DLD1 (cell line): ENCODE measurements around the gene ST8SIA6.

Experiments
- in situ Hi-C: cut with HindIII; loops from 2 replicates; pipeline ENCODE4 v1.10.0; 2017; ENCODE audit warnings: low sequenced_read_pairs

Gene ST8SIA6

GRCh38 chr10:17394854-17395253 lies 59.5 kb downstream of the ST8SIA6 start:
- in situ Hi-C loops: no loop called here

- in situ Hi-C loops: no loop called here
Observed at GRCh38 chr10:17387861-17388503, 66.4 kb downstream of the ST8SIA6 start.

GRCh38 chr10:17386616-17387075 lies 67.7 kb downstream of the ST8SIA6 start:
- in situ Hi-C loops: no loop called here

- in situ Hi-C loops: no loop called here
Observed at GRCh38 chr10:17386021-17386420, 68.4 kb downstream of the ST8SIA6 start.

DNA sequence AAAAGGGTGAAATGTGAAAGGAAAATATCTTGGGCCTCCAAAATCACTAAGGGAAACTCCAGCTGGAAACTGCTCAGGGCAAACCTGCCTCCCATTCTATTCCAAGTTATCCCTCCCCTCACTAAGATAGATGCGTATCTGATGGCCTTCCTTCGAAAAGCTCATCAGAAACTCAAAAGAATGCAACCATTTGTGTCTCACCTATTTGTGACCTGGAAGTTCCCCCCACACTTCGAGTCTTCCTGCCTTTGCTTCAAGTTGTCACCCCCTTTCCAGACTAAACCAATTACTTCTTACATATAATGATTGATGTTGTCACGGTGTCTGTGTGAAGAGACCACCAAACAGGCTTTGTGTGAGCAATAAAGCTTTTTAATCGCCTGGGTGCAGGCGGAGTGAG lies 69.3 kb downstream of the ST8SIA6 start:
- in situ Hi-C loops: no loop called here

DNA sequence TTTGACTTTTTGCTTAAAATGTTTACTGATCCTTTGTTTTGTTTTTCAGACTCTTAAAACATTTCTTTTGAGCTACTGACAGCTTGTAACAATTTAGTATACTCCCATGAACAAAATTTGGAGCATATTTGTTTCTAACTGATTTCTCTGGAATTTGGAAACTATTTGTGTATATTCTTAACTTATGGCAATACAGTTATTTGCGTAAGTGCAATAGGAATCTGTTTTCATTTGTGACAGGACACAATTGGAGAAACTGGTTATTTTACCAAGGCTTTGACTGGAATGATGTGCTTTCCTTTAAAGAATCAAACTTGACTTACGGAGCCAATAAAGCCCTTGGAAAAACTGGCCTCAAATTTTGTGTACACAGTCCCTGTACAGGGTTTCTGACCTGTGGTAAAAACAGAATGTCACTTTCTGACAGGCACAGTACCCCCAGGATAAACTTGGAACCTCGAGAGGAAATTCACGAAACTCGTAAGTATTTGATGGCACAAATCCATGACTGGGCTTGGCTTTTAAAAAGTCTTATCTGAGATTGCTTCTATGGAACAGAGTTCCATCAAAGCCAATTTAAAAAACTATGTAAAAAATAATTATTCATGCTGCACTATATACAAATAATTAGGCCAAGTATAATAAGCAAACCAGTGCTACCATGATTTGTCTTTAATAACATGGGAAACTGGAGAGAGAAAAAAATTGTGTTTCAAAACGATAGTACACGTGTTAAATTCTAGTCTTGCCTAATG lies 70.4 kb downstream of the ST8SIA6 start:
- in situ Hi-C loops: no loop called here

DNA sequence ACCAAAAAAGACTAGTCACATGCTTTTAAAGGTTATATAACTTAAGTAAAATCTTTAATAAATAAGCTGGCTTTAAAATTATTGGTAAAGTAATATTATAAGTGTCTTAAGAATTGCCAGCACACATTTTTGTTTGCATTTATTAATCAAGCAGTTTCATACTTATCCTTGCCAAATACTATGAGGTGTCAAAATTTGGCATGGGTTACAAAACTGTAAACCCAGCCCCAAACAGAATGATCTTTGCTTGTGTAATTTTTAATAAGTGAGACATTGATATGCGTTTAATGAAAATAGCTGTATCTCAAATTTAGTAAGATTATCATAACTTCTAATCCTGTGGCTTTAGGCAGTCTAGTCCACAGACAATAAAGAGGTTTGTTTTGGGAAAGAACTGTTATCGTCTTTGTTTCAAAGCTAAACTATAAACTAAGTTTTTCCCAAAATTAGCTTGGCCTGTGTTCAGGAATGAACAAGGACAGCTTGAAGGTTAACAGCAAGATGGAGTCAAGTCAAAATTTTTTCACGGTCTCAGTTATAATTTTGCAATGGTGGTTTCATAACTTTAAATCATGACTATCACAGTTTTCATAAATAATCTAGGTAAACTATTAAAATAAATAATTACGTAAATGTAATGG lies 72.8 kb downstream of the ST8SIA6 start:
- in situ Hi-C loops: no loop called here

DNA sequence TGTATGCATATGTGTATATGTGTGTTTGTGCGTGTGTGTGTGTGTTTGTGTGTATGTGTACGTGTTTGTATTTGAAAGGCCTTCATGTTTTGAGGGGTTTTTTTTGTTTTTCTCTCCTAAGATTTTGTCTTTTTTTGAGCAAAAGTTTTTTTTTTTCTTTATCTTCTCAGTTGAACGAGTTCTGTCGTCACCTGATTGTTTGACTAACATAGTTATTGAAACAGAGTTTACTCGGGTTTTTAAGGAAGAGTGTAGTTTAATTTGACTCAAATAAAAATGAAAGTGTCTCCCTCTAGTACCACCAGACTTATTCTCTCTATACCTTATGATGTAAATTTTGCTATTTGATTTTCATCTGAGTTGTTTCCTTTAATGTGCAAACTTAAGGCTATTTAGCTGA lies 73.5 kb downstream of the ST8SIA6 start:
- in situ Hi-C loops: no loop called here

- in situ Hi-C loops: no loop called here
Observed at GRCh38 chr10:17380016-17380415, 74.4 kb downstream of the ST8SIA6 start.

DNA sequence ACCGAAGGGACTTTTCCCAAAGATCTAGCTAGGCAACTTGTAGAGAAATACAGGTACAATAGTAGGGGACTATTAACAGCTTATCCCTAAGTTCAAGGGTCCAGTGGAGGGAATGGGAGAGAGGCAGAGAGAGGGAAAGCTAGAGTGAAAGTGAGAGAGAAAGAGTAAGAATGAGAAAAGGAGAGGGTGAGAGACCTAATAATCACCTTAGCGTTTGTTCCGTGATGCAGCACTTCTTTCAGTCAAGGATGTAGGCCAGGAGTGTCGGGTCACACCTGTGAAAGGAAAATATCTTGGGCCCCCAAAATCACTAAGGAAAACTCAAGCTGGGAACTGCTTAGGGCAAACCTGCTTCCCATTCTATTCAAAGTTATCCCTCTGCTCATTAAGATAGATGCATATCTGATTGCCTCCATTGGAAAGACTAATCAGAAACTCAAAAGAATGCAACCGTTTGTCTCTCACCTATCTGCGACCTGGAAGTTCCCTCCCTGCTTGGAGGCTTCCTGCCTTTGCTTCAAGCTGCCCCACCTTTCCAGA lies 75.2 kb downstream of the ST8SIA6 start:
- in situ Hi-C loops: no loop called here

DNA sequence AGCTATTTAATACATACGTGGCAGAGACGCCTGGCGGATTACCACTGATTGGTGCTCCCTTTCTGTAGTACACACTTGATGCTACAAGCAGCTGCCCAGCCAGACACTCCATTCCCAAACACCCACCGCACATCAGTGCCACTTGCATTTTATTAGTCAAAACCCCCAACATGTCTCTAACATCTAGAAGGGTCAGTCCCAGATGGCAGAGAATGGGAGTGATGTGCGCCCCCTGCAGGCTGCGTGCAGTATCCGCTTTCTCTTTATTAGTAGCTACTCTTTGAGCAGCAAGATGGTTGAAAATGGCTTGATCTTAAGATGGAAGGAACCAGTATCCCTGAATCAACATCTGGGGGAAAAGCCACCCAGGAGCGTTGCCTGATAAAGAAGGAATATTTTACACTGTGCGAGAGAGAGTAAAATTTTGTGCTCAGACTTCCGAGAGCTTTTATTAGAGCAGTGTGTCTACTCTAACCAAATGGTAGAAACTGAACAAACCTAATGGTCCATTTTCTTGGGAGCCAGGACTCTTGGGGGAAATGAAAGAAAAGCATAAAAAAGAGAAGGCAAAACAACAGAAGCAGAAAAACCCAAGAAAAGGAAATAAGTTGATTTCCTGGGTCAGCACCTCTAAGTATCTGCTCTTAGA lies 78.3 kb downstream of the ST8SIA6 start:
- in situ Hi-C loops: no loop called here

DNA sequence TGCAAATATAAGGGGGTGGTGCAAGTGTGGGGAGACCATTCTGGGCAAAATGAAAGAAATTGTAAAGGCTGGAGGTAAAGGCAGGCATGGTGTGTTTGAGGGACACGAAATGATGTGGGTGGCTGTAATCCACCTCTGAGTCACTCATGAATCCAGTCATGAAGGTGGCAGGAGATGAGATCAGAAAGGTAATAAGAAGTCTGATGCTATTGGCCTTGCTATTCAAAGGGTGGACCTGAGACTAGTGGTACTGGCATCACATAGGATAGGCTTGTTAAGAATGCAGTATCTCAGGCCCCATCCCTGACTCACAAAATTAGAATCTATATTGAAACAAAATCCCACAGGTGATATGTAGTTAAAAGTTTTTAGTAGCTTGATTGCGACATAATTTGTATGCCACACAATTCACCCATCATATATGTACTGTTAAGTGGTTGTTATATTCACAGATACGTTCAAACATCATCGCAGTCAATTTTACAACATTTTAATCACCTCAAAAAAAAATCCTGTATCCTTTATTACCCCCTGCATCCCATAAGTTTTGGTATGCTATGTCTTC lies 85.6 kb downstream of the ST8SIA6 start:
- in situ Hi-C loops: no loop called here

DNA sequence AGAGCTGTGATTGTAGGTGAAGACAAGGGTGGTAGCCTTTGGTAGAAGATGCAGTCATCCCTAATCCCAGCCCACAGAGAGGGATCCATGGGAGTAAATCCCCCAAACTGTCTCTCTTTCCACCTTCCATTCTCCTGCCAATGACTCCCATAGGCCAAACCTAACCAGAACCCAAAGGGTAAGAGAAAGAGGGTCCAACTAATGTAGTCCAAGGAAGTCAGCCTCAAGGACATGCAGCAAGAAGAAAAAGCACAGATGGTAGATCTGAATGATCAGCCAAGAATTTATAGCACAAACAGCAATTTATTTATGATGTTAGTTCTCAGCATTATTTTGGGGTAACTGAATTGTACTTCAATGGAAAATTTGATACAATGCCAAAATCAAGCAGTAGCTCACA lies 87.7 kb downstream of the ST8SIA6 start:
- in situ Hi-C loops: no loop called here

GRCh38 chr10:17365402-17365801 lies 89.0 kb downstream of the ST8SIA6 start:
- in situ Hi-C loops: no loop called here

DNA sequence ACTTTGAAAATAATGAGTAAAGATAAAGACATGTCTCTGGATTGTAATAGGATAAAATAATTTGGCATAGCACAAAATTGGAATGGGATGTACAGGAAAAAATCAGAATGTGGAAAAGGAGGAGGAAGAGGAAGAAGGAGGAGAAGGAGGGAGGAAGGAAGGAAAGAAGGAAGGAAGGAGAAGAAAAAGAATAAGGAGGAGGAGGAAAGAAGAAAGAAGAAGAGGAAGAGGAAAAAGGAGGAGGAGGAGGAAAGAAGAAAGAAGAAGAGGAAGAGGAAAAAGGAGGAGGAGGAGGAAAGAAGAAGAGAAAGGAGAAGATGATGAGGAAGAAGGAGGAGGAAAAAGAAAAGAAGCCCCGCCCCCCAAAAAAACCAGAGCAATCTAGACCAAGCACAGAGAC lies 95.9 kb downstream of the ST8SIA6 start:
- in situ Hi-C loops: no loop called here

DNA sequence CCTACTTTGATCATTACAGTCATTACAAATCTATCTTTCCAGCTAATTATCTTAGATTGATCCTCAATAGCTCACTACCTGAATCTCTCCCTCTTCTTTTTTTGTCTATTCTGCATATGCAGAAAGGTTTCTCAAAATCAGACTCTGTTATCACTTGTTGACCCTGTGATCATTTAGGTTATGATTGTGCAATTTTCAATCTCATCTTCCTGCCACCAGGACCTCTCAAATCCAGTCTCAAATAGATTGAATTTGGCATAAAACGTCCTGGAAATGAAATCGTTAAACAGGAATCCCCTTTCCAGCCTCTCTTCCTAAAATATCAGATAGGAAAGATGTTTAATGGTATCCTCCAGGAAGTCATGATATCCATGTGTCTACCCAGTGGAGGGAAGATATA lies 96.6 kb downstream of the ST8SIA6 start:
- in situ Hi-C loops: no loop called here

- in situ Hi-C loops: no loop called here
Observed at GRCh38 chr10:17356820-17357219, 97.6 kb downstream of the ST8SIA6 start.

DNA sequence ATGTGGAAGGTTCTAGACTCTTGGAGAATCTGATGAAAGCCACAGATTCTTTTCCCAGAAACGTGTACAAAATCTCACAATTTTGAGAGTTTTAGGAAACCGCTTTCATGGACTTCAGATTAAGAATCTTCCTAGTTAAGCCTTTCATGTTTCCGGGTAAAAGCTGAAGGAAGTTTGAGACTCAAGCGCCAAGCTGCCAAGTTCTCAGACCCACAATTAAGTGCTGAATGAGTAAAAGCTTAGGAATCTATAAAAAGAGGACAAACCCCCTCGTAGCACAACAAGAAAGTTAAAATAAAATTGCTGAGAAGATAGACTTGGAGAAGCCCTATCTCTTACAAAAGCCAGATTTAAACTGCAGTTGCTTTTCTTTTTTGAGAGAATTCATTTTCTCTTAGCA lies 99.6 kb downstream of the ST8SIA6 start:
- in situ Hi-C loops: no loop called here

DNA sequence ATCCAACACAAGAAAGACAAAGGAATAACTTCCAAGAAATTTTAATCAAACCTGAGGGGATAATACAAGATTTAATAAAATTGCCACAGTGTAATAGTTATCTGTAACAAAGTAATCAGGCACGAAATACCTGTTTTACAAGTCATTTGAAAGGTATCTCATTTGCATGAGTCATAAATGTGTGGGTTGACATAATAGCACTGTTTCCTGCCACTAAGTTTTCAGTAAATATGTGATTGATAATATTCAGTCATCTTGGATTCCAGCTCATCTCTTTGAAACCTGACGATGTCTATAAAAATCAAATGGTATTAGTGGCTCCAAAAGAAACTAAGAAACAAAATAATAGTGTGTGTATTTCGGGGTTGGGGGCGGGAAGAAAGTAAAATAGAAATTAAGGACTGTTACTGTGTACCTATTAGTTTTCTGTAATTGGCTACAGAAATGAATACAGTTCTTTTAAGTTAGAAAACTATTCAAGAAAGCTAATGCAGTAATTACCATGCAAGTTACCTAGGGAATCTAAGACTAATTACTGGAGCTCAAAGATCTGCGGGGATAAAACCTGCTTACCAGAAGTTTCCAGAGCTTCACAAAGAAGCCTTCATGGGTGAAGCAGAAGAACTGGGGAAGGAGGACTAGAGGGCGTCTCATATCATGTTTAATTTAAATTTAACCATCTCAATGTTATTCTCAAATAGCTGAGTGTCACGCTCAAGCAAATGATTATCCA lies 100.7 kb downstream of the ST8SIA6 start:
- in situ Hi-C loops: no loop called here

- in situ Hi-C loops: no loop called here
Observed at GRCh38 chr10:17352583-17352982, 101.8 kb downstream of the ST8SIA6 start.
